ENCODE results near the gene PRKCZ.
A peak's percentile ranks its signal among the peaks of the same experiment; 100 is the strongest.

Gene PRKCZ

GRCh38 chr1:2070016-2070415 is 19.8 kb downstream of the PRKCZ start:
- no peak for DNase-seq

DNA sequence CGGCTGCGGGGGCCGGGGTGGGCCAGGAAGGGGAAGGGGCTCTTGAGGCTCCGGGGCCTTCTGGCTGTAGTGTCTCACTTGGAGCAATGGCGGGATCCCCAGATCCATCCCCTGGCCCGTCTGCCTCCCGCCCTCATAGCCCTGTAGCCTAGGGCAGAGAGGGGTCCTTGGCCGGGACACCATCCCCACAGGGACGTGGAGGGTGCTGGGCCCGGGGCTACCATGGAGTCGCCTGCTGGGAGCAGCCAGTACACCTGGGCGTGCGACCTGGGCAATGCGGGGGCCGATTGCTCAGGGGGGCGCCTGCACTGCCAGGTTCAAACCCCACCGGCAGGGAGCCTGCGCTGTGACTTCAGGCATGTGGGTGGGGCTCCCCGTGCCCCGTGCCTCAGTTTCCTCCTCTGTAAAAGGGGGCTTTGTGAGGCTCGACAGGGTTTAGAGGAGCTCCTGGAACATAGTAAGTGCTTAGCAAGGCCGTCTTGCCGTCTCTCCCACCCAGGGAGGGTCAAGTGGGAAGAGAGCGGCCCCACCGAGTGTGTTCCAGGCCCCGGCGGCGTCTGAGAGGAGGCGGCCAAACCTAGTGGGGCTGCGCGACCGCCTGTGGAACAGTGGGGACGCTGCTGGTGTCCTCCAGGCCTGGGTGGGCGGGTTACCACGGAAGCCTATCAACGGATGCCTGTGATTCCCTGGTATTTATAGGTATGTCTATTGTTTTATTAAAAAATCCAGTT is 20.8 kb downstream of the PRKCZ start:
- no peak for DNase-seq

GRCh38 chr1:2072109-2072806 is 22.0 kb downstream of the PRKCZ start:
- no peak for DNase-seq

GRCh38 chr1:2072891-2073290 is 22.7 kb downstream of the PRKCZ start:
- no peak for DNase-seq

GRCh38 chr1:2073382-2074230 is 23.4 kb downstream of the PRKCZ start:
- no peak for DNase-seq

DNA sequence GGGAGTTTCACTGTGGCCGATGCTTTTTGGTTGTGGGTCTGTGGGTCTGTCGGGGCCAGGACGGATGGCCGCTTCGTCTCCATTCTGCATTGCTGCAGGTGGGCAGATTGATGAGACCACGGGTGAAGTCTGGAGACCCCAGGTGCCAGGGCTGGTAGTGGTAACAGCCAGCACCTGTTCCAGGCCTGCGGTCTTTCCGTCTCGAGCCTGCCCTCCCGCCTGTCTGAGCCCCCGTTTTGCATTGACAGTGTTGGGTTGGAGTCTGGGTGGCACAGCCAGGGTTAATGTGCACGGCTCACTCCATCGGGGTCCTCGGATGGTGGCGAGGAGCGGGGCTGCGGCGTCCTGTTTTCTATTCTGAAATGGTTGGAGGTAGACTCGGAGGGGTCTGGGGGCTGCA is 24.2 kb downstream of the PRKCZ start:
- no peak for DNase-seq

DNA sequence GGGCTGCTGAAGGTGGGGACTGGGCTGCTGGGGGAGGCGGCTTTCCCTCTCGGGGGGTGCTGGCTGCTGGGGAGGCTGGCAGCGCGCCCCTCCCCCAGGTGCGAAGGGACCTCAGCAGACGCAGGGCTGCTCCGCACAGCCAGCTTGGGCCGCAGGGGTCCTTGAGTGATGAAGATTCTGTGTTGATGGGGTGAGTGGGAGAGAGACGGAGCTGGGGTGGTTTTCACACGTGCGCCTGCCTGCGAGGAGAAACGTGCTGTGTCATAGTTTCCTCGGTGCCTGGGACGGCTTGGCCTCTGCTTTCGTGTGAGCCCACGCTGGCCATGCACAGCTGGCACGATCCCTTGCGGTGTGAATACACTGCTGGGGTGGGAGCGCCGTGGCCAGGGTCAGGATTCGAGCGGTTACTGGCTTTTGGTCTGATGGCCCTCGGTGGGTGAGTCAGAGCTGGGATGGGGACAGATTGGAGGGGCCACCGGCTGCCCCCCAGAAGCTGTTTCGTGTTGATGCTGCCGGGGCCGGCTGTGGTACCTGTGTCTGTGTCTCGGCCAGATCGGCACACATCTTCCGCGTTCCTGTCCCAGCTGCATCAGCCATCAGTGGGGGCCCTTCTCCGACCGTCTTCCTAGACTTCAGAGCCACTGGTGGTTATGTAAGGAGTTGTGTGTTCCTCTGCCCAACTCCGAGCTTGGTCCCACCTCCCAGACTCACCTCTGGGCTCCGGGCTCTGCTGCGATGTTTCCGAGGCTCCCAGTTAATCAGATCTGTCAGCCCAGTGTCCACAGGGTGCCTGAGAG is 24.9 kb downstream of the PRKCZ start:
- no peak for DNase-seq

DNA sequence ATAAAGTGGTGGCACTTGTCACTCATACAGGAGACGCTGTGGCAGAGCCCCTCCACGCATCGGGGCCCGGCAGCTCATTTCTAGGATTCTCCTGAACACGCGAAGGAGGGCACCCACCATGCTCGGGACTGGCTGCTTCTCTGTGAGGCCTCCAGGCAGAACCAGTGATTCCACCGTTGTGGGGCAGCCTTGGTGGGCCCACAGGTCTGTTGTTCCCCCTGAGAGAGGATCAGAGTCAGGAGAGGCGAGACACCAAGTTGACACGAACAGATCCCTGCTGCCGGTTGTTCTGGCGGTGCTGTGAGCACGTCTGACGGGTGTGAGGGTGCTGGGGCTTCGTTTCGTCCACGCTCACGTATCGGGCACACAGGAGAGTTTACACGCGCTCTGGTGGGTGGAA is 26.6 kb downstream of the PRKCZ start:
- no peak for DNase-seq

DNA sequence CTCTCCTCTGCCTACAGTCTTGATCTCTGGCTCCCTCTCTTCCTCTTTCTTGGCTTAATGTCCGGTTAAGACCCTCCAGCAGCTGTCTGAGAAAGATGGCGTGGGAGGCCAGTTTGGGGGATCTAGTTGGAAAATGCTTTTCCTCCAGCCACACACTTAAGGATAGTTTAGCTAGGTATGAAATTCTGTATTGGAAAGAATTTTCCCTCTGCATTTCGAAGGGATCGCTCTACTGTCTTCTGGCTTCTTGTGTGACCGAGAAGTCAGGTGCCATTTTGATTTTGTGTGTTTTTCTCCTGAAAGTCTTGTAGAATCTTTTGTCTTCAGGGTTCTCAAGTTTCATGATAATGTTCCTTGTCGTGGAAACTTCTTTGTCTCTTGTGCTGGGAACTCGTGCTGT is 28.0 kb downstream of the PRKCZ start:
- no peak for DNase-seq

DNA sequence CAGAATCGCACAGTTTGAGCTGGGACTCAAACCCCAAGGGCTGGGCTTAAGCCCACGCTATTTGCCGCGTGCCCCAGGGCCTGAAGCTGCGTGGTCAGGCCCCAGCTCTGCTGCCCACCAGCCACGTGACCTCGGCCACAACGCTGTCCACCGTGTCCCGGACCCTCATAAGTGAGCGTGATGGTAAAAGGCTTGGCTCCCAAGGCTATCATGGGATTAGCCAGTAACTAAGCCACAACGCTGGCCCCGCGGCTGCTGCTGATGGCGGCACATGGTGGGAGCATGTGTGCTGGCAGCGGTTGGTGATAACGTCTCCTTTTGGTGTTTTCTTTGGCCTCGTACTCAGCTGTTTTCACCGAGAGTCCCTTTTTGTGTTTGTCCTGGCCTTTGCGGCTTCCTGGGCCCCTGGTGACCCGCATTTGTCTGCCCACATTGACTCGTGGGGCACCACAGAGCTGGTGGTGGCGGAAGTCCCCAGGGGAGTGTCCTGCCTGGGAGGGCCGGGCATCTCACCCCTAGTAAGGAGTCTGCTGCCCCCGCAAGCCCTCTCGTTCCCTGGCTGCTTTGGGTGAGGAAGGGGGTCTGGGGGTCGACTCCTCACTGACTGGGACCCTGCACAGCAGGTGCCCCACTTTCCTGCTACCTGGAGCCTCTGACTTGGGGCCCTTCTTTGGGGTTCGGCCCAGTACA is 29.3 kb downstream of the PRKCZ start:
- DNase-seq = no peak

DNA sequence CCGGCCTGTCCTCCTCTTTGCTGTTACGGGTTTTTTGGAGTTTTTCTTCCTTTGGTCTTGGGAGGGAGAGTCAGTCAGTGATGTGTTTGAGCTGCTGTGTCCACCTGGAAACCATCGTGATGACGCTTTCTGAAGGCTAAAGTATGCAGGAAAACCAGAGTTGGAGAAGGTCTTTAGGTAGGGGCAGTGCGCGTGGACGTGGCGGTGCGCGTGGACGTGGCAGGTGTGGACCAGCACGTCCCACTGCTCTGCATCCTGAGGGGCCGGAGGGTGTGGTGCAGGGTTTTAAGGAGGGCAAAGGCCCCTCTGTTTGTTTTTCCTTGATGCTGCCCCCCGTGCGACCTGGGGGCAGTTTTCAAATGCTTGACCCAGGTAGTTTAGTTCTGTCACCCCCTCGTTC is 29.9 kb downstream of the PRKCZ start:
- no peak for DNase-seq

DNA sequence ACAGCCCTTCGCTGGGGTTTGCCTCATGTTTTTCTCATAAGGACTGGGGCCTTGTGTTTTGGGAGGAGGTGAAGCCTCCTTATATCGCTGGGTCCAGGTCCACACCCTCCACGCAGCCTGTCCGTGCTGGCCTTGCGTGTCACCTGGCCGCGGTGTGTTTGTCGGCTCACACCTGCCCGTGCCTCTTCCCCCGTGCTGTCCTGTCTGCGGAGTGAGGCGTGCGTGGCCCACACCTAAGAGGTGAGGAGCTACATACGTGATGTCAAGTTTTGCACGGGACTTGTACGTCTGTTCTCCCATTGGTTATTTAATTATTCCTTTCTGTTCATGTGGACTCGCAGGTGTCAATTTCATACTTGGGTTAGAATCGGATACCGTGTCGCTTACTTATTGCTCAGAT is 30.7 kb downstream of the PRKCZ start:
- no peak for DNase-seq

- DNase-seq = no peak
Observed at GRCh38 chr1:2081326-2081885, 31.2 kb downstream of the PRKCZ start.

DNA sequence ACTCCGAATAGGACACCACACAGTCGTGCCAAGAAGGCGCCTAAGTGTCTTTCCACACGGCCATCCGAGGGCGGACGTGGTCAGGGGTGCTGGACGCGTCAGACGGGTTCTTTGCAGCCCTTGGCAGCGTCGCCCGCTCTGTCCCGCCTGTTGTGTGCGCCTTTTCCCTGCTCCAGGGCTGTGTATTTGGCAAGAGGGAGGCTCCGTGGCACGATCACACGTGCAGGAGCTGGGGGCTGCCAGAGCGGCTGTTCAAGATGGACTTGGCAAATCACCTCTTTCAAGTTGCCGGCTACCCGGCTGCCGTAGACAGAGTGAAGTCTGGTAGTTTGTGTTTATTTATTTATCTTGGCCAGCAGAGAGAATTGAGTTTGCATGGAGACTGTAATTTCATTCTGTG is 31.9 kb downstream of the PRKCZ start:
- DNase-seq = no peak

DNA sequence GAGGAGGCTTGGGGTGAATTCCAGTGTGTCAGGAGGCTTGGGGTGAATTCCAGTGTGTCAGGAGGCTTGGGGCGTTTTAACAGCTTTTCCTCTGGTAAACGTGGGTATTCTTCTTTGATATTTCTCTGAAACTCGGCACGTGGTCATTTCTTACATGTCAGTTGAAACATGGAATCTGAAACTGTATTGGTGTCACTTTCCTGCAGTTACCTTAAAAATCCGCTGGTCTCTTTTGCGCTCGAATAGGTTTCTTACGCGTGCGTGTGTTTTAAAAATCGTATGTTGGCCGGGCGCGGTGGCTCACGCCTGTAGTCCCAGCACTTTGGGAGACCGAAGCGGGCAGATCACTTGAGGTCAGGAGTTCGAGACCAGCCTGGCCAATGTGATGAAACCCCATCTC is 33.5 kb downstream of the PRKCZ start:
- DNase-seq = no peak

- no peak for DNase-seq
Observed at GRCh38 chr1:2084306-2084705, 34.1 kb downstream of the PRKCZ start.

GRCh38 chr1:2085080-2085479 is 34.9 kb downstream of the PRKCZ start:
- no peak for DNase-seq

DNA sequence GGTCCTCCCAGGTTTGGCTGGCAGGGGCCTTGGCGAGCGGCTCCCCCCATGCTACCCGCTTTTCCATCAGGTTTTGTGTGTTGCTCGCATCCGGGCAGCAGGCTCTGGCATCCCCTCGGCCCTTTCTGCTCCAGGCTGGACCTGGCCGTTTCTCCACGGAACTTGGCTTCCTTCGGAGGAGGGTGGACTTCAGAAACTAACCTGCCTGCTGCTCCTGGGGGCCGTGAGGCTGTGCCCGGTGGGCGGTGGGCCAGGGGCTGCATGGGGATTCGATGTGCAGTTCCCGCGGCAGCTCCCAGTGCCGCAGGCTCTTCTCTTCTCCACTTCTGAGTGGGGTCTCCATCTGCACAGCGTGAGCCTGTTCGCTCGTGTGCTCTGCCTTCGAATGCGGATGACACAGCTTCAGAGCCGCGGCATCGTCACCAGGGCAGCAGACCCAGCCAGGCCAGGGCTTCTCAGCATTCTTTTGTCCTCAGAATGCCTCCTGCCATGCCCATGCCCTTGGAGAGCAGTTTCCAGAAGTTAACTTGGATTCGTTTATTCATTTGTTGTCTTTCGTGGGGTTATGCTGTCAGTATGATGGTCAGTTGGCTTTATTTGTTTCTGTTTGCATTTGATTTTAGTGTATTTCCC is 36.4 kb downstream of the PRKCZ start:
- no peak for DNase-seq

DNA sequence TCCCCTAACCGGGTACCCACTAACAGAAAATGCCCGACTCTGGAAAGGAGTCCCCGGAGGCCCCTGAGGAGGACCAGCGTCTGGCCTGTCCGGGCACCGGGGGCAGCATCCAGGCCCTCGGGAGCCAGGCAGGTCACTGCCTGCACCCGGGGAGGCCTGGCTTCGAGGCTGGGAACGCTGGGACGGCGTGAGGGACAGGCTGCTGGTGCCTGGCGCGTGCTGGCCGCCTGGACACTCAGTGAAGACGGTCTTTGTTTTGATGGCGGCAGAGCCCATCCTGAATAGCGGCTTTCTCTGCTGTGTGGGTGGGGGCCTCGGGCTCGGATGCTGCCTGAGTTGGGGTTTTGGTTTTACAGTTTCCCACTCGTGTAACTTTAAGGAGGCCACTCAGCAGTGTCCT is 37.6 kb downstream of the PRKCZ start:
- no peak for DNase-seq

- DNase-seq = peak; percentile 64
Observed at GRCh38 chr1:2088458-2088857, 38.2 kb downstream of the PRKCZ start.

DNA sequence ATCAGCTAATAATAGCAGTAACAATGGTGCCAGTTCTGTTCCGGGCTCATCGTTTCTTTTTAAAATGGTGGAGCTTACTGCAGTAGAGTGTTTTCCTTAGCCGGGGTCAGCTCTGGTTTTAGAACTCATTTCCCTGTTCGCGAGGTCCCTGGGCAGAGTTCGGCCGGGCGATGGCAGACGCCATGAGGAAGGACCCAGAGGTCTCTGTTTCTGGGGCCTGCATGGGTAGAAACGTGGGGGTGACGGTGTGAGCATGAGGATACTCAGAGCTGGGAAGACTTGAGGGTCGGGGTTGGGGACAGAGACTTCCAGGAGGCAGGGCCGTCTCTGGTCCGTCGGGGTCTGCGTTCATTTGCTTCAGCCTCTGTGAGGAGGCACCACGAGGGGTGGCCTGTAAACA is 38.8 kb downstream of the PRKCZ start:
- DNase-seq = no peak
